Activated naive CD4-positive, alpha-beta T cell treated with anti-CD3 and anti-CD28 coated beads, Interleukin-2, amount 50 U/mL, for 24 hours (primary cell): ENCODE measurements around the gene GFER.
"Not testable (repeated sequence)": the region's sequence is repeated elsewhere in the genome, so short reads cannot be mapped to it uniquely, and the experiment has no call there.

Experiments
- H3K27ac Mint-ChIP-seq: one replicate; pipeline ENCODE4 v1.8.0; 2021; ENCODE audit warnings: mild to moderate bottlenecking, mixed read lengths
- H3K27me3 Mint-ChIP-seq: one replicate; pipeline ENCODE4 v1.8.0; 2021; ENCODE audit warnings: mixed read lengths
- H3K36me3 Mint-ChIP-seq: one replicate; pipeline ENCODE4 v1.8.0; 2021; ENCODE audit warnings: mixed read lengths
- H3K4me1 Mint-ChIP-seq: one replicate; pipeline ENCODE4 v1.8.0; 2021; ENCODE audit warnings: mixed read lengths
- H3K4me3 Mint-ChIP-seq: one replicate; pipeline ENCODE4 v1.8.0; 2021; ENCODE audit warnings: mild to moderate bottlenecking, mixed read lengths
- H3K9me3 Mint-ChIP-seq: one replicate; pipeline ENCODE4 v1.8.0; 2021; ENCODE audit warnings: mixed read lengths

The GFER gene

GRCh38 chr16:1947369-1947670 is 36.7 kb upstream of the GFER start:
- no peaks in the 10 kb centered on the region for H3K9me3 Mint-ChIP-seq
- no peaks in the 10 kb centered on the region for H3K36me3 Mint-ChIP-seq
- H3K27ac Mint-ChIP-seq = no peak overlapping the region
- no peak overlapping the region for H3K4me3 Mint-ChIP-seq
- no peaks in the 10 kb centered on the region for H3K27me3 Mint-ChIP-seq
- peaks cover 10% of the 10 kb centered on the region for H3K4me1 Mint-ChIP-seq

DNA sequence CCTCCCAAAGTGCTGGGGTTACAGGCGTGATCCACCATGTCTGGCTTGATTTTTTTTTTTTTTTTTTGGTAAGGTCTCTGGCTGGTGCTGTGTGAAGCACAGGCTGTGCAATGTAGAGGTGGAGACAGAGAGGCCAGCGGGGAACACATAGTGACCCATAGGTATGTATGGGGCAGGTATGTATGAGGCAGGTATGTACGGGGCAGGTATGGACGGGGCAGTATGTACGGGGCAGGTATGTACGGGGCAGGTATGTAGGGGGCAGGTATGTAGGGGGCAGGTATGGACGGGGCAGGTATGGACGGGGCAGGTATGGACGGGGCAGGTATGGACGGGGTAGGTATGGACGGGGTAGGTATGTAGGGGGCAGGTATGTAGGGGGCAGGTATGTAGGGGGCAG is 34.5 kb upstream of the GFER start:
- H3K36me3 Mint-ChIP-seq = no peaks in the 10 kb centered on the region
- H3K27me3 Mint-ChIP-seq = no peaks in the 10 kb centered on the region
- H3K4me1 Mint-ChIP-seq = peaks cover 1% of the 10 kb centered on the region

GRCh38 chr16:1950047-1950446 is 33.9 kb upstream of the GFER start:
- Mint-ChIP-seq H3K4me3 (no peak overlapping the region), H3K27ac (no peak overlapping the region), H3K9me3 (no peaks in the 10 kb centered on the region), H3K36me3 (no peaks in the 10 kb centered on the region), H3K4me1 (no peaks in the 10 kb centered on the region), H3K27me3 (no peaks in the 10 kb centered on the region)

More for the DNA sequence above, 34.5 kb upstream of the GFER start:
- Mint-ChIP-seq H3K9me3 (no peaks in the 10 kb centered on the region), H3K4me3 (no peak overlapping the region), H3K27ac (no peak overlapping the region)

DNA sequence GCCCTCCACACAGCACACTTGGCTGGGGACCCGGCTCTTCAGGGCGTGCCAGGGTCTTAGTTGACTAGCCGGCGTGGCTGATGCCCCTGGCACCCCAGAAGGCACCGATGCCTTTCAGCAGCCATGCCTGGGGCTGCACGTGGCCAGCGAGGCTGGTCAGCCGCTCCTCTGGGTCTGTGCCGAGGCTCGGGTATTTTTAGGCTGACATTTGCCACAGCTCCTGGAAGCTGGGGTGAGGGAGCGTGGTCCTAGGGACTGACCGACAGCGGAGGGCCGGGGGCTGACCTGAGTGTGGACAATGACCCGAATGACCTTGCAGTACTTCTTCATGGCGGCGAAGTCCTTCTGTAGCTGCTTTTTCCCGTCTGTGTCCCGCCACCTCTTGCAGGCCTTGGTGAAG is 33.4 kb upstream of the GFER start:
- Mint-ChIP-seq H3K4me1 (no peaks in the 10 kb centered on the region), H3K36me3 (no peaks in the 10 kb centered on the region), H3K27me3 (no peaks in the 10 kb centered on the region), H3K9me3 (no peaks in the 10 kb centered on the region), H3K27ac (no peak overlapping the region), H3K4me3 (no peak overlapping the region)

- no peak overlapping the region for H3K4me3 Mint-ChIP-seq
- H3K9me3 Mint-ChIP-seq = no peaks in the 10 kb centered on the region
- H3K27me3 Mint-ChIP-seq = no peaks in the 10 kb centered on the region
- H3K4me1 Mint-ChIP-seq = no peaks in the 10 kb centered on the region
- no peaks in the 10 kb centered on the region for H3K36me3 Mint-ChIP-seq
- no peak overlapping the region for H3K27ac Mint-ChIP-seq
Measured at GRCh38 chr16:1953734-1954133, 30.3 kb upstream of the GFER start.

GRCh38 chr16:1957434-1958142 is 26.4 kb upstream of the GFER start:
- not testable (repeated sequence) for H3K9me3 Mint-ChIP-seq, H3K36me3 Mint-ChIP-seq, H3K4me3 Mint-ChIP-seq, H3K27me3 Mint-ChIP-seq, H3K27ac Mint-ChIP-seq
- peaks cover 21% of the 10 kb centered on the region for H3K4me1 Mint-ChIP-seq

- H3K4me1 Mint-ChIP-seq = peaks cover 25% of the 10 kb centered on the region
- not testable (repeated sequence) for H3K36me3 Mint-ChIP-seq, H3K27me3 Mint-ChIP-seq, H3K27ac Mint-ChIP-seq, H3K9me3 Mint-ChIP-seq, H3K4me3 Mint-ChIP-seq
Measured at GRCh38 chr16:1958143-1958491, 25.9 kb upstream of the GFER start.

DNA sequence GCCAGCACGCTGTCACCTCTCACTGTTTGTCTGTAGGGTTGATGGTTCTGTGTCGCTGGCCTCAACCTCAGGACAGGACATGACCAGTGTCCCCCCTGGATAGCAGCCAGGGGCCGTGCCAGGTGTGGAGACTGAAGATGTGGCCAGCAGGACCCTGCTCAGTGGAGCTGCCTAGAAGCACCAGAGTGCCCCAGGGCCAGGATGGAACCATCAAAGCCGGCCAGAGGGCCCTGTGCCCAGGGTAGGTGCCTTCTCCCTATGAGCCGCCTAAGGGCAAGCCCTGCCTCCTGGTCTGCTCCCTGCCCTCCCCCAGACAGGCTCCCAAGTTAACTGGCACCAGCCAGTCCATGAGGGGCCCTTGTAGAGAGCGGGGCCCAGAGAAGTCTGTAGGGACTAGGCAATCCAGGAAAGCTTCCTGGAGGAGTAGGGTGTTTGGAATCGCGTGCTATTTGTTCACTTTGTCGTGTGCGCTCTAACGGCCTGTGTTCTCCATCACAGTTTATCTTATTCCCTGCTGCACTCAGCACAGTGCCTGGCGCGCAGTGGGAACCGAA is 25.2 kb upstream of the GFER start:
- peak overlapping the region; percentile 94 for H3K4me3 Mint-ChIP-seq
- peaks cover 15% of the 10 kb centered on the region for H3K36me3 Mint-ChIP-seq
- H3K9me3 Mint-ChIP-seq = no peaks in the 10 kb centered on the region
- H3K27me3 Mint-ChIP-seq = no peaks in the 10 kb centered on the region
- peaks cover 28% of the 10 kb centered on the region for H3K4me1 Mint-ChIP-seq
- H3K27ac Mint-ChIP-seq = peak overlapping the region; percentile 46

DNA sequence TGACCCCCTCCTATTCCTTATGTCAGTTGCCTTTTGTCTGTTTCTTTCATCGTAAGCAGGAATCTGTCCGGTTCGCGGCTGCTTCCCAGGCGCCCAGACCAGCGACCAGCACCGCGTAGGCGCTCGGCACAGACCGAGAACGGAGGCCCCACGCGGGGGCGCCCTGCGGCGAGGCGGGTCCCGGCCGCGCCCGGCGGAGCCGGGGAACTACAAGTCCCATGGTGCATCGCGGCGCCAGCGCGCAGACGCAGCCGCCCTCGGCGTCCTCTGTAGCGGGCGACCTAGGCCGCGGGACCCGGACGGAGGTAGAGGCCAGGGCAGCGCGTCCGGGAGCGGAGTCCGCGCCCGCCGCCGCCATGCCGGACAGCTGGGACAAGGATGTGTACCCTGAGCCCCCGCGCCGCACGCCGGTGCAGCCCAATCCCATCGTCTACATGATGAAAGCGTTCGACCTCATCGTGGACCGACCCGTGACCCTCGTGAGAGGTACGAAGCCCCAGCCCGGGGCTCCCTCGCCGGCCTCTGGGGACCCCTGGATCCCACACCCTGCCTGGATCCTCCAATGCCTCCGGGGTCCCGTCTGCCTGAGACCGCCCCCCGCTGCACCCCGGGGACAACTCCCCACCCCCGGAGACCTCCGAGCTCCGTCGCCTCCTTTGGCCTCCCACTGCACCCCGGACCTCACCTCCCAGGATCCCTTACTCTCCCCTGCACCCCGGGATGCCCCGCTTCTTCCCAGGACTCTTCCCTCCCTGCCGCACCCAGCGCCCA is 24.5 kb upstream of the GFER start, which contains the start of gene NDUFB10:
TSS of gene NDUFB10 (plus strand) at position 270 of the 771 bp plus-strand sequence. CDS start at position 357, 87 bp downstream.
- Mint-ChIP-seq H3K36me3 (peaks cover 19% of the 10 kb centered on the region), H3K27me3 (no peaks in the 10 kb centered on the region), H3K27ac (peak within 1 kb of the TSS; percentile 92), H3K4me3 (peak within 1 kb of the TSS; percentile 94), H3K9me3 (no peaks in the 10 kb centered on the region), H3K4me1 (peaks cover 28% of the 10 kb centered on the region)

GRCh38 chr16:1960665-1961630 is 23.0 kb upstream of the GFER start:
- peaks cover 34% of the 10 kb centered on the region for H3K4me1 Mint-ChIP-seq
- peaks cover 22% of the 10 kb centered on the region for H3K36me3 Mint-ChIP-seq

DNA sequence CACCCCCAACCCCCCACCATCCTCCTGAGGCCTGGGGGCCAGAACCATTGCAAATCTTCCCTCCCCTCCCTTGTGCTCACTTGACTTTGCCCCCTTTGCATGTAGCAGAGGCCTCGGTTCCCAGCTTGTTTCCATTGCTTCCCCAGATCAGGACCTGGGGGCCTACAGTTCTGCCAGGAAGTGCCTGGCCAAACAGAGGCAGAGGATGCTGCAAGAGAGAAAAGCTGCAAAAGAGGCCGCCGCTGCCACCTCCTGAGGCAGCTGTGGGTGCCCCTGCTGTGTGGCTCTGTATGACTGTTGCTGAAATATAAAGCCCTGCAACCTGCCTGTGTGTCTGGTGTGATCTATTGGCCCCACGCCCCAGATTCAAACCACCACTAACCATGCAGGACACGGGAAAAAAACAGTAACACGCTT is 22.3 kb upstream of the GFER start:
- Mint-ChIP-seq H3K27ac (peak overlapping the region; percentile 98), H3K36me3 (peaks cover 22% of the 10 kb centered on the region), H3K4me3 (peak overlapping the region; percentile 94), H3K27me3 (no peaks in the 10 kb centered on the region), H3K9me3 (no peaks in the 10 kb centered on the region), H3K4me1 (peaks cover 34% of the 10 kb centered on the region)

More at GRCh38 chr16:1960665-1961630, 23.0 kb upstream of the GFER start:
- Mint-ChIP-seq H3K9me3 (no peaks in the 10 kb centered on the region), H3K27me3 (no peaks in the 10 kb centered on the region), H3K4me3 (peak overlapping the region; percentile 94), H3K27ac (peak overlapping the region; percentile 92)

DNA sequence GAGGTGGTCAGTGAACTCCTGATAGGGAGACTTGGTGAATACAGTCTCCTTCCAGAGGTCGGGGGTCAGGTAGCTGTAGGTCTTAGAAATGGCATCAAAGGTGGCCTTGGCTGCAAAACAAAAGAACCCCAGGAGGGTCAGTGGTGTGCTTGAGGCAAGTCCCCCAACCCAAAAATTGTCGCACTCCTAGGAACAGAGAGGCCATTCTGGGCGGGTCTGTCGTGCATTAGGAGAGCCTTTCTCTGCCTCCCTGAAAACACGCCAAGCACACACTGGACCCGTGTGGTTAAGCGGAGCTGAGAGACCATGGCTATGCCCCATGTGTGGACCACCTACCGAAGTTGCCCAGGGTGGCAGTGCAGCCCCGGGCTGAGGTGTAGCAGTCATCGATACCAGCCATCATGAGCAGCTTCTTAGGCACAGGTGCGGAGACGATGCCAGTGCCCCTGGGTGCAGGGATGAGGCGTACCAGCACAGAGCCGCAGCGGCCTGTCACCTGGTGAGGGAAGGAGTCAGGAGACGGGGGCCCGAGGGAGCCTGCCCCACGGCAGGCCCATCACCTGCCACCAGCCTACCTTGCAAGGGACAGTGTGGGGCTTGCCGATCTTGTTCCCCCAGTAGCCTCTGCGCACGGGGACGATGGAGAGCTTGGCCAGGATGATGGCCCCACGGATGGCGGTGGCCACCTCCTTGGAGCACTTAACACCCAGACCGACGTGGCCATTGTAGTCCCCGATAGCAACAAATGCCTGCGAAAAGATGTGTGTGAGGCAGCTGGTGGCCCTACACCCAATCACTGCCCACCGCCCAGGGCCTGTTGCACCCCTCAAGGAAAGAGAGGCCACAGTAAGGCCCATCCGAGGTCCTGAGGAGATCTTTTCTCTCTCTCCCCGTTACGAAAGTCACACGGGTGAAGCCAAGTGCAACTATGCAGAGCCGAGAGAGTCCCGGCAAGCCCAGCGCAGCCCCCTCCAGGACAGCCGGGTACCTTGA is 21.5 kb upstream of the GFER start:
- not testable (repeated sequence) for H3K9me3 Mint-ChIP-seq, H3K27me3 Mint-ChIP-seq
- Mint-ChIP-seq H3K36me3 (peaks cover 22% of the 10 kb centered on the region), H3K27ac (peak overlapping the region; percentile 98), H3K4me1 (peaks cover 34% of the 10 kb centered on the region), H3K4me3 (peak overlapping the region; percentile 94)

GRCh38 chr16:1963806-1964505 is 20.0 kb upstream of the GFER start:
- Mint-ChIP-seq H3K27ac (peak overlapping the region; percentile 98), H3K27me3 (no peaks in the 10 kb centered on the region), H3K4me1 (peaks cover 34% of the 10 kb centered on the region), H3K4me3 (peak overlapping the region; percentile 94), H3K36me3 (peaks cover 22% of the 10 kb centered on the region), H3K9me3 (no peaks in the 10 kb centered on the region)
